Upper lobe of left lung (tissue), 6 donors: ENCODE measurements around the gene BRMS1. TPM values are rescaled to one million over a fixed set of nuclear protein-coding genes. Genes with fewer than 3 reads are reported as not detected.

Experiments used
- ATAC-seq, 2 donors: fragments of 200-7000 bp; cut with Tn5 transposase; one replicate each; pipeline ENCODE4 v1.9.1; 2022; ENCODE audit warnings: mild to moderate bottlenecking in 2 of 2, moderate library complexity in 2 of 2; ENCODE audit not compliant: low FRiP score in 2 of 2
- DNase-seq, 2 donors: peaks; one replicate each; pipeline ENCODE4 v3.0.0-alpha.2; 2019 to 2020
- H3K27ac ChIP-seq, 4 donors: fragments of 200-600 bp; sonication (generic); one replicate each; pipeline ENCODE4 v1.5.1; 2016 to 2019
- H3K27me3 ChIP-seq, 4 donors: fragments of 200-600 bp; sonication (generic); one replicate each; pipeline ENCODE4 v1.5.1; 2017 to 2019
- H3K36me3 ChIP-seq, 4 donors: fragments of 200-600 bp; sonication (generic); one replicate each; pipeline ENCODE4 v1.5.1; 2016 to 2019
- H3K4me1 ChIP-seq, 4 donors: fragments of 200-600 bp; sonication (generic); one replicate each; pipeline ENCODE4 v1.5.1; 2018 to 2019
- H3K4me3 ChIP-seq, 4 donors: fragments of 200-600 bp; sonication (generic); one replicate each; pipeline ENCODE4 v1.5.1; 2017 to 2019; ENCODE audit warnings: mild to moderate bottlenecking in 2 of 4, moderate library complexity in 1 of 4
- H3K9me3 ChIP-seq, 4 donors: fragments of 200-600 bp; sonication (generic); one replicate each; pipeline ENCODE4 v1.5.1; 2018 to 2019
- CTCF ChIP-seq, 6 experiments: fragments of 450-650 bp in 4 of 6; fragments of 200-600 bp in 2 of 6; sonication (generic) in 2 of 6; IDR thresholded peaks; one replicate each; pipeline ENCODE4 v1.5.1; 2016 to 2019; ENCODE audit warnings: antibody characterized with exemption in 6 of 6
- EP300 ChIP-seq, 4 donors: sonication (generic); formaldehyde crosslinking; IDR thresholded peaks; one replicate each; pipeline ENCODE4 v1.5.1; 2017; ENCODE audit warnings: antibody characterized with exemption in 4 of 4, control low read depth in 2 of 4
- POLR2A ChIP-seq, 4 donors: fragments of 450-650 bp; IDR thresholded peaks; one replicate each; pipeline ENCODE4 v1.5.1; 2016 to 2017; ENCODE audit warnings: antibody characterized with exemption in 4 of 4, mild to moderate bottlenecking in 2 of 4
- POLR2AphosphoS5 ChIP-seq, 2 donors: sonication (generic); formaldehyde crosslinking; IDR thresholded peaks; one replicate each; pipeline ENCODE4 v1.5.1; 2017; ENCODE audit warnings: antibody characterized with exemption in 2 of 2
- WGBS, 2 donors: methylation state at CpG; one replicate each; pipeline ENCODE4 v1.1.5; 2017 to 2018; 5-methylcytosine and 5-hydroxymethylcytosine counted together
- total RNA-seq, 6 donors: library from RNA; depleted of rRNA in 4 of 6; stranded (reverse); fragments of >200 nt in 4 of 6; gene quantifications; one replicate each; pipeline versions ENCODE4 v1.1.0 to v1.2.1, GENCODE V29; 2016 to 2021
- donor health status: DM: no; HTN: no; CAD: no; lungs with moderate emphysema.
- donor health status: DM: no; HTN: yes; CAD: no; lungs with severe emphysema.

The BRMS1 gene
- total RNA-seq, 6 donors from 2014 or later: 34.8 to 63.8 (median 37.1) TPM

GRCh38 chr11:66347425-66348276, 2.7 kb upstream of the BRMS1 start, which contains the start of gene B4GAT1:
B4GAT1 (minus strand) TSS chr11:66347629; CDS start chr11:66347545, 84 bp downstream.
- H3K36me3 ChIP-seq: peaks cover 0 to 3% (median 1%) of the 10 kb centered on the region in 4 donors
- H3K27ac ChIP-seq: peak within 1 kb of the TSS; percentile 78 to 89 (median 88)
- WGBS, 2 donors: 0 to 1% methylated on average over 13 to 36 of the region's 101 CpGs
- peak within 1 kb of the TSS; percentile 74 to 98 (median 86) for H3K4me3 ChIP-seq
- peak; percentile 83 to 95 for DNase-seq
- peak; percentile 66 to 78 for ATAC-seq
- no peaks in the 10 kb centered on the region for H3K27me3 ChIP-seq
- TF ChIP-seq POLR2AphosphoS5 (IDR thresholded peaks at IDR 0.05): peak; percentile 42 to 49
- no peak for TF ChIP-seq EP300 (IDR thresholded peaks at IDR 0.05)
- peak in 1 of 4 donors; percentile 66 for TF ChIP-seq POLR2A (IDR thresholded peaks at IDR 0.05)
- no peak for TF ChIP-seq CTCF (IDR thresholded peaks at IDR 0.05)
- H3K9me3 ChIP-seq: no peaks in the 10 kb centered on the region
- H3K4me1 ChIP-seq: peaks cover 36 to 56% (median 46%) of the 10 kb centered on the region in 4 donors

GRCh38 chr11:66346476-66347424, 1.8 kb upstream of the BRMS1 start:
- ATAC-seq: no peak
- Histone ChIP-seq H3K36me3 (peaks cover 0 to 12% (median 7%) of the 10 kb centered on the region in 4 donors), H3K27me3 (no peaks in the 10 kb centered on the region), H3K9me3 (no peaks in the 10 kb centered on the region), H3K4me3 (peak overlapping the region; percentile 74 to 98 (median 86)), H3K27ac (peak overlapping the region; percentile 78 to 89 (median 88)), H3K4me1 (peaks cover 36 to 56% (median 46%) of the 10 kb centered on the region in 4 donors)
- TF ChIP-seq CTCF (IDR thresholded peaks at IDR 0.05) (no peak), EP300 (IDR thresholded peaks at IDR 0.05) (no peak), POLR2AphosphoS5 (IDR thresholded peaks at IDR 0.05) (no peak), POLR2A (IDR thresholded peaks at IDR 0.05) (no peak)
- peak in 1 of 2 donors; percentile 87 for DNase-seq
- WGBS, 2 donors: 46 to 47% methylated on average over 21 to 38 of the region's 68 CpGs

- Histone ChIP-seq H3K4me3 (peak overlapping the region; percentile 74 to 98 (median 86)), H3K9me3 (no peaks in the 10 kb centered on the region), H3K27me3 (no peaks in the 10 kb centered on the region), H3K4me1 (peaks cover 36 to 51% (median 46%) of the 10 kb centered on the region in 4 donors), H3K27ac (peak overlapping the region; percentile 88 to 89 (median 89)), H3K36me3 (peaks cover 13 to 27% (median 22%) of the 10 kb centered on the region in 4 donors)
- no peak for TF ChIP-seq CTCF (IDR thresholded peaks at IDR 0.05)
- TF ChIP-seq POLR2AphosphoS5 (IDR thresholded peaks at IDR 0.05): no peak
- TF ChIP-seq POLR2A (IDR thresholded peaks at IDR 0.05): no peak
- TF ChIP-seq EP300 (IDR thresholded peaks at IDR 0.05): no peak
- no peak for DNase-seq
- ATAC-seq: peak in 1 of 2 donors; percentile 24
- WGBS, 2 donors: 5 to 31% methylated on average over 2 to 7 of the region's 7 CpGs
These were observed 379 bp upstream of the BRMS1 start for GRCh38 chr11:66345316-66345649.

- TF ChIP-seq CTCF (IDR thresholded peaks at IDR 0.05) (no peak), POLR2AphosphoS5 (IDR thresholded peaks at IDR 0.05) (no peak), EP300 (IDR thresholded peaks at IDR 0.05) (no peak), POLR2A (IDR thresholded peaks at IDR 0.05) (no peak)
These were observed 1.7 kb downstream of the BRMS1 start for GRCh38 chr11:66343176-66343575.

More at GRCh38 chr11:66343176-66343575, 1.7 kb downstream of the BRMS1 start:
- H3K4me3 ChIP-seq: no peak overlapping the region
- H3K36me3 ChIP-seq: peaks cover 20 to 48% (median 40%) of the 10 kb centered on the region in 4 donors
- DNase-seq: no peak
- H3K27ac ChIP-seq: no peak overlapping the region
- ATAC-seq: no peak
- H3K9me3 ChIP-seq: no peaks in the 10 kb centered on the region
- no peaks in the 10 kb centered on the region for H3K27me3 ChIP-seq
- 91 to 96% methylated on average over 8 of the region's 8 CpGs for WGBS, 2 donors
- H3K4me1 ChIP-seq: peaks cover 33 to 45% (median 39%) of the 10 kb centered on the region in 4 donors
